Smooth muscle cell of the umbilical artery (primary cell): ENCODE measurements around the gene GIMAP5. TPM values are rescaled to one million over a fixed set of nuclear protein-coding genes. Genes with fewer than 3 reads are reported as not detected.

Source experiments
- total RNA-seq: library from RNA; depleted of rRNA; stranded (reverse); fragments of >200 nt; gene quantifications from 2 replicates; pipeline ENCODE4 v1.2.3, GENCODE V29; 2014

Gene GIMAP5
- not detected in 2 replicates for total RNA-seq

DNA sequence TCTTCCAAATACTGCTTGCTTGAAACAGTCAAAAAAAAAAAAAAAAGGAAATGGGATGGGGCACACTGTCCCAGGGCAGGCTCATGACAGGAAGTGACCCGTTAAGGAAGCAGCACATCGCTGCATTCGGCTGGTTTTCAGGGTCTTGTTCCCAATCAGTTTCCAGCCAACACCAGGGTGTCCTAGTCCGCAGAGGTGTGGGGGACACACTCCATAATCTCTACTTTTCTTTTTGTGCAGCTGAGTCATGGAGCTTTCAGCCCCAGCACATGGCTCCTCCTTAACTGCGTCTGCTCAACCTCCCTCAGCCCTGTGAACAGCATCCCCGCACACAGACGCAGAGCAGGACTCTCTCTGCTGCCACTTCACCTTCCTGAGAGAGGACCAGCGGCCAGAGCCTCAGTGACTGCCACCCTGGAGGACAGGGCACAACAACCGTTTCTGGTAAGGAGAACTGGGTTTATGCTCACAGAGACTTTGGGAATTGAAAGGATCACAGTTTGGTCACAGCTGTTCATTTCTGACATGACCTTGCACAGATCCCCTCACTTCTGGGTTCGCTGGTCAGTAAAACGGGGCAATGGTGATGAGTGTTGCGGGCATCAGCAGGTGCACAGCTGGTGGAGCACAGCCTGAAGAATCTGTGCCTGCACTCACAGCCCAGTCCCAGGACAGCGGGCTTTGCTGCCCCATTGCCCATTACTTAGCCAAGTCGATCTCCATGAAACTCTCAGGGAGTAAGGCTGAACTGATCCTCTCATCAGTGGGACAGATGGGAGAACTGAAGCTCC, at the start of gene GIMAP5:
GIMAP5 (plus strand) TSS at position 154 of the 791 bp plus-strand sequence. CDS start 3,467 bp downstream, outside the sequence.

DNA sequence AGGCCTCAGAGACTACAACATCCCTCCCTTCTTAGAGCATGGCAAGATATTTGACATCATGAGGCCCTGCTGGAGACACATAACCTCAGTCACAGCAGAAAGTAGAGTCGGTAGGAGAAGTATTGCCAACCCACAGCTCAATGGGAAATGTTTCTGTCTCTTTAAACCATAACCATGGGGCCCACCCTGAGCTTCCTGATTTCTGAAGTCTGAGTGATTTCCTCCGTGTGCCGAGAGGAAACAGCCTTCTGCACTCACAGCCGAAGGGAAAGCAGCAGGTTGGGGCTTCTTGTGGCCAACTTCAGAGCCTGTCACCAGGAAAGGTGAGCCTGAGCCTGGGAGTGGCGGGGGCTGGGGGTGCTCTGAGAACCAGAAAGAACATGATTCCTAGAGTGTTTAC, 20.9 kb upstream of the GIMAP5 start, which contains the start of gene GIMAP1:
GIMAP1 (plus strand) TSS at position 246 of the 400 bp plus-strand sequence. CDS start 2,435 bp downstream, outside the sequence.

Other genes with a start within 250 kb of the GIMAP5 start
- not detected in 2 replicates for gene GIMAP7, start 222.5 kb upstream of the GIMAP5 start, total RNA-seq
- 0.23 and 0.59 TPM in 2 replicates for gene GIMAP4, start 170.0 kb upstream of the GIMAP5 start, total RNA-seq
- gene GIMAP6, start 105.0 kb upstream of the GIMAP5 start, total RNA-seq, result 0.05 and 0.30 TPM in 2 replicates
- under 0.01 TPM in 1 of 2 replicates, not detected in the other for gene GIMAP2, start 51.7 kb upstream of the GIMAP5 start, total RNA-seq
- gene GIMAP1, start 20.8 kb upstream of the GIMAP5 start, total RNA-seq, result under 0.01 TPM in 1 of 2 replicates, not detected in the other
- gene TMEM176B, start 62.9 kb downstream of the GIMAP5 start, total RNA-seq, result not detected in 2 replicates
- not detected in 2 replicates for gene TMEM176A, start 63.4 kb downstream of the GIMAP5 start, total RNA-seq
- not detected in 2 replicates for gene AOC1, start 115.1 kb downstream of the GIMAP5 start, total RNA-seq
- gene KCNH2, start 240.9 kb downstream of the GIMAP5 start, total RNA-seq, result 2.7 and 3.8 TPM in 2 replicates